ENCODE results near the gene MAST4. TPM values are rescaled to one million over a fixed set of nuclear protein-coding genes. Genes with fewer than 3 reads are reported as not detected.

Gene MAST4
- total and polyA plus RNA-seq, 2 of the 13 experiments (the other 11 are each of a cell fraction or from before 2014, with no cell fraction given), result 3.4 to 3.7 TPM

GRCh38 chr5:67119010-67119409 is 522.8 kb downstream of the MAST4 start:
- Histone ChIP-seq H2AFZ (ENCODE audit: low read length) (no peak overlapping the region), H3K4me2 (ENCODE audit: low read depth, low read length) (no peak overlapping the region), H3K9ac (ENCODE audit: insufficient read depth, low read depth, low read length) (no peak overlapping the region), H3K79me2 (ENCODE audit: insufficient read depth, low read length) (no peaks in the 10 kb centered on the region), H4K20me1 (ENCODE audit: insufficient read depth, low read length) (no peaks in the 10 kb centered on the region), H3K27ac (ENCODE audit: extremely low read length, insufficient read depth, low read length) (no peak overlapping the region), H3K9me3 (ENCODE audit: low read length) (no peaks in the 10 kb centered on the region), H3K4me1 (ENCODE audit: insufficient read depth, low read length) (peaks cover 12% of the 10 kb centered on the region), H3K36me3 (replicated peaks in 1 of 2; ENCODE audit: control insufficient read depth in 1 of 2, insufficient read depth in 2 of 2, low read length in 2 of 2) (peaks cover 7 to 13% of the 10 kb centered on the region in 2 experiments; a peak in 4 of 5 replicates), H3K27me3 (ENCODE audit: control insufficient read depth in 1 of 2, insufficient read depth in 2 of 2, low read length in 2 of 2) (no peaks in the 10 kb centered on the region), H3K4me3 (replicated peaks in 1 of 3; ENCODE audit: insufficient read depth in 1 of 3, low read depth in 2 of 3, low read length in 3 of 3) (no peak overlapping the region)
- TF ChIP-seq U2AF2 (IDR thresholded peaks at IDR 0.05; ENCODE audit: low read depth, low read length), result no peak
- intact Hi-C loops (cut with micrococcal nuclease; ENCODE audit: unreplicated experiment), result no loop called here
- in situ Hi-C loops (cut with HindIII; ENCODE audit: extremely low pct_ligation_motif_present, low pct_unique_long_range_greater_than_20kb), result no loop called here
- CTCF ChIA-PET (ENCODE audit: low intra/inter-chr PET ratio, low total read pairs), result no interaction called here
- BruUV-seq (replicated peaks), result no TSS peak
- WGBS (ENCODE audit: low lambda C conversion rate), result 100% methylated on average over 1 of the region's 1 CpG
- ATAC-seq (no peak), FAIRE-seq (no peak), DNase-seq (ENCODE audit: low spot score) (no peak)
- POLR2A ChIA-PET, result no interaction called here

GRCh38 chr5:67120032-67120431 is 523.8 kb downstream of the MAST4 start:
- Histone ChIP-seq H3K9me3 (ENCODE audit: low read length) (no peaks in the 10 kb centered on the region), H3K79me2 (ENCODE audit: insufficient read depth, low read length) (no peaks in the 10 kb centered on the region), H3K9ac (ENCODE audit: insufficient read depth, low read depth, low read length) (no peak overlapping the region), H3K36me3 (replicated peaks in 1 of 2; ENCODE audit: control insufficient read depth in 1 of 2, insufficient read depth in 2 of 2, low read length in 2 of 2) (peaks cover 7 to 10% of the 10 kb centered on the region in 2 experiments; a peak in 3 of 5 replicates), H3K4me3 (replicated peaks in 1 of 3; ENCODE audit: insufficient read depth in 1 of 3, low read depth in 2 of 3, low read length in 3 of 3) (no peak overlapping the region), H3K4me1 (ENCODE audit: insufficient read depth, low read length) (peaks cover 12% of the 10 kb centered on the region), H3K27me3 (ENCODE audit: control insufficient read depth in 1 of 2, insufficient read depth in 2 of 2, low read length in 2 of 2) (no peaks in the 10 kb centered on the region), H4K20me1 (ENCODE audit: insufficient read depth, low read length) (no peaks in the 10 kb centered on the region), H2AFZ (ENCODE audit: low read length) (no peak overlapping the region), H3K27ac (ENCODE audit: extremely low read length, insufficient read depth, low read length) (no peak overlapping the region), H3K4me2 (ENCODE audit: low read depth, low read length) (no peak overlapping the region)
- ChIA-PET POLR2A (no interaction called here), CTCF (ENCODE audit: low intra/inter-chr PET ratio, low total read pairs) (no interaction called here)
- BruUV-seq (replicated peaks), result no TSS peak
- no peak for ATAC-seq
- no peak for FAIRE-seq
- in situ Hi-C loops (cut with HindIII; ENCODE audit: extremely low pct_ligation_motif_present, low pct_unique_long_range_greater_than_20kb), result no loop called here
- intact Hi-C loops (cut with micrococcal nuclease; ENCODE audit: unreplicated experiment), result no loop called here
- DNase-seq (ENCODE audit: low spot score), result no peak
- TF ChIP-seq ZNF484 (CRISPR knock-in tag; IDR thresholded peaks at IDR 0.05; ENCODE audit: borderline replicate concordance, low read depth), result no peak
- no peak for TF ChIP-seq NFYC (CRISPR knock-in tag; IDR thresholded peaks at IDR 0.05)
- no peak for TF ChIP-seq RXRB (CRISPR knock-in tag; IDR thresholded peaks at IDR 0.05; ENCODE audit: borderline replicate concordance)
- TF ChIP-seq KMT2A (CRISPR knock-in tag; IDR thresholded peaks at IDR 0.05), result no peak
- TF ChIP-seq TRAFD1 (CRISPR knock-in tag; IDR thresholded peaks at IDR 0.05; ENCODE audit: borderline replicate concordance), result no peak
- no peak for TF ChIP-seq ATAD3A (CRISPR knock-in tag; IDR thresholded peaks at IDR 0.05)
- no peak for TF ChIP-seq WIZ (CRISPR knock-in tag; IDR thresholded peaks at IDR 0.05)
- no peak for TF ChIP-seq ZBTB34 (CRISPR knock-in tag; IDR thresholded peaks at IDR 0.05)
- TF ChIP-seq ZNF367 (CRISPR knock-in tag; IDR thresholded peaks at IDR 0.05; ENCODE audit: borderline replicate concordance), result no peak
- TF ChIP-seq GMEB1 (CRISPR knock-in tag; IDR thresholded peaks at IDR 0.05; ENCODE audit: borderline replicate concordance), result no peak

Measured in HepG2 (cell line).